Karpas-422 (cell line): ENCODE measurements around the gene SLC4A2. TPM values are rescaled to one million over a fixed set of nuclear protein-coding genes. Genes with fewer than 3 reads are reported as not detected.
"Not testable (repeated sequence)": the region's sequence is repeated elsewhere in the genome, so short reads cannot be mapped to it uniquely, and the experiment has no call there.

ENCODE experiments used
- DNase-seq: peaks from one replicate; pipeline ENCODE4 v3.0.0-alpha.2; 2015
- H2AFZ ChIP-seq: fragments of 200-600 bp; sonication (generic); 2 replicates; pipeline ENCODE4 v1.6.1; 2014; ENCODE audit warnings: antibody characterized with exemption, low read length, mixed read lengths
- H3K27ac ChIP-seq: fragments of 200-600 bp; sonication (generic); 2 replicates; pipeline ENCODE4 v1.5.1; 2014; ENCODE audit warnings: mild to moderate bottlenecking, low read length, moderate library complexity
- H3K27me3 ChIP-seq: fragments of 200-600 bp; sonication (generic); 2 replicates; pipeline ENCODE4 v1.6.1; 2014; ENCODE audit warnings: low read length, mixed read lengths
- H3K36me3 ChIP-seq: fragments of 200-600 bp; sonication (generic); 2 replicates; pipeline ENCODE4 v1.6.1; 2014; ENCODE audit warnings: low read length, mixed read lengths; ENCODE audit not compliant: insufficient read depth
- H3K4me1 ChIP-seq: fragments of 200-600 bp; sonication (generic); 2 replicates; pipeline ENCODE4 v1.6.1; 2014; ENCODE audit warnings: mild to moderate bottlenecking, low read length, mixed read lengths
- H3K4me2 ChIP-seq: fragments of 200-600 bp; sonication (generic); 2 replicates; pipeline ENCODE4 v1.6.1; 2014; ENCODE audit warnings: low read length, low read depth, mild to moderate bottlenecking; ENCODE audit not compliant: poor library complexity, severe bottlenecking
- H3K4me3 ChIP-seq: fragments of 200-600 bp; sonication (generic); 2 replicates; pipeline ENCODE4 v1.5.1; 2014; ENCODE audit warnings: mild to moderate bottlenecking, antibody characterized with exemption, low read length, mixed read lengths
- H3K79me2 ChIP-seq: fragments of 200-600 bp; sonication (generic); 2 replicates; pipeline ENCODE4 v1.6.1; 2014; ENCODE audit warnings: mild to moderate bottlenecking, low read length, mixed read lengths
- H3K9ac ChIP-seq: fragments of 200-600 bp; sonication (generic); 2 replicates; pipeline ENCODE4 v1.6.0; 2014; ENCODE audit warnings: low read length
- H3K9me2 ChIP-seq: fragments of 200-600 bp; sonication (generic), shearing (Covaris generic); replicated peaks from 2 replicates; pipeline ENCODE4 v1.6.0; 2014; ENCODE audit warnings: mild to moderate bottlenecking, low read length, moderate library complexity; ENCODE audit not compliant: insufficient read depth
- H3K9me3 ChIP-seq: fragments of 300-700, 200-600 bp; sonication (generic); 2 replicates; pipeline ENCODE4 v1.6.1; 2014; ENCODE audit warnings: low read length, mixed read lengths
- H4K20me1 ChIP-seq: fragments of 200-600 bp; sonication (generic); 2 replicates; pipeline ENCODE4 v1.6.1; 2014; ENCODE audit warnings: mild to moderate bottlenecking, antibody characterized with exemption, low read length, low read depth; ENCODE audit not compliant: insufficient read depth
- total RNA-seq: library from RNA; depleted of rRNA; stranded (reverse); fragments of >200 nt; shearing (Covaris generic); gene quantifications from 2 replicates; pipeline ENCODE4 v1.2.3, GENCODE V29; 2014; ENCODE audit warnings: low replicate concordance; rRNA removed

The SLC4A2 gene, protein sequence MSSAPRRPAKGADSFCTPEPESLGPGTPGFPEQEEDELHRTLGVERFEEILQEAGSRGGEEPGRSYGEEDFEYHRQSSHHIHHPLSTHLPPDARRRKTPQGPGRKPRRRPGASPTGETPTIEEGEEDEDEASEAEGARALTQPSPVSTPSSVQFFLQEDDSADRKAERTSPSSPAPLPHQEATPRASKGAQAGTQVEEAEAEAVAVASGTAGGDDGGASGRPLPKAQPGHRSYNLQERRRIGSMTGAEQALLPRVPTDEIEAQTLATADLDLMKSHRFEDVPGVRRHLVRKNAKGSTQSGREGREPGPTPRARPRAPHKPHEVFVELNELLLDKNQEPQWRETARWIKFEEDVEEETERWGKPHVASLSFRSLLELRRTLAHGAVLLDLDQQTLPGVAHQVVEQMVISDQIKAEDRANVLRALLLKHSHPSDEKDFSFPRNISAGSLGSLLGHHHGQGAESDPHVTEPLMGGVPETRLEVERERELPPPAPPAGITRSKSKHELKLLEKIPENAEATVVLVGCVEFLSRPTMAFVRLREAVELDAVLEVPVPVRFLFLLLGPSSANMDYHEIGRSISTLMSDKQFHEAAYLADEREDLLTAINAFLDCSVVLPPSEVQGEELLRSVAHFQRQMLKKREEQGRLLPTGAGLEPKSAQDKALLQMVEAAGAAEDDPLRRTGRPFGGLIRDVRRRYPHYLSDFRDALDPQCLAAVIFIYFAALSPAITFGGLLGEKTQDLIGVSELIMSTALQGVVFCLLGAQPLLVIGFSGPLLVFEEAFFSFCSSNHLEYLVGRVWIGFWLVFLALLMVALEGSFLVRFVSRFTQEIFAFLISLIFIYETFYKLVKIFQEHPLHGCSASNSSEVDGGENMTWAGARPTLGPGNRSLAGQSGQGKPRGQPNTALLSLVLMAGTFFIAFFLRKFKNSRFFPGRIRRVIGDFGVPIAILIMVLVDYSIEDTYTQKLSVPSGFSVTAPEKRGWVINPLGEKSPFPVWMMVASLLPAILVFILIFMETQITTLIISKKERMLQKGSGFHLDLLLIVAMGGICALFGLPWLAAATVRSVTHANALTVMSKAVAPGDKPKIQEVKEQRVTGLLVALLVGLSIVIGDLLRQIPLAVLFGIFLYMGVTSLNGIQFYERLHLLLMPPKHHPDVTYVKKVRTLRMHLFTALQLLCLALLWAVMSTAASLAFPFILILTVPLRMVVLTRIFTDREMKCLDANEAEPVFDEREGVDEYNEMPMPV
- 35.1 and 113 TPM in 2 replicates for total RNA-seq

DNA sequence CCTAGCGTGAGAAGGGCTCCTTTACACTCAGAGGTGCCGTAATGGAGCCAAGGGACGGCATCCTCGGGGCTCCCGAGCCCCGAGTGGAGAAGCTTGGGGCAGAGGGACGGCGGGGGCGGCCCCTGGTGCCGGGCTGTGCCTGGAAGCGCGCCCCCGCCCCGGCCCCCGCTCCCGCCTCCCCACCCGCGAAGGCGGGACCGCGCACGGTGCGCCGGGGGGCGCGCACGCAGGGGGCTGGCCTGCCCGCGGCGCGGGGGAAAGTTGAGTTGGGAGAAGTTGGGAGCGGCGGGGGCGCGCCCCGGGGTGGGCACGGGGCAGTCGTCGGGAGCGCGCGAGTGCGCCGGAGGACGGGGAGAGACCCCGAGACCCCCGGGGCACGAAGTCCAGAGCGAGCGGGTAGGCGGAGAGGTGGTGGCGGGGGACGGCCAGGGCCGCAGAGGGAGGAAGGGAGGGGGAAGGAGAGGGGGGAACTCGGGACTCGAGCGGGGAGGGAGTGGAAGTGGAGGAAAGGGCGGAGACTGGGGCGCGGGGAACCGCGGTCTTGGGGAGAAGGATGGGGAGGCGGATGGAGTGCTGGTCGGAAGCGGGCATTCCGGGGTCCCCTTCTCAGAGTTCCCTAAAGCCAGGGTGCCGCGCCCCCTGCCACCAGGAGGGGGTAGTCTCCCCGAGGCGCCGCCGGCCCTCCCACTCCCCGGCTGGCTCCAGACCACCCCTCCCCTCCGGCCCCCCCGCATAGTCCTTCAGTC is at the start of gene SLC4A2:
Gene SLC4A2 (plus strand): TSS at position 223 of the 746 bp plus-strand sequence. CDS start 2,399 bp downstream, outside the sequence.
- H3K36me3 ChIP-seq: no peaks in the 10 kb centered on the region
- peak within 1 kb of the TSS; percentile 73 for H3K4me2 ChIP-seq
- H3K27ac ChIP-seq: peak within 1 kb of the TSS; percentile 82
- H3K27me3 ChIP-seq: no peaks in the 10 kb centered on the region
- H3K9me3 ChIP-seq: no peaks in the 10 kb centered on the region
- 0 out of 2 replicates have a peak, but pooled peaks cover 5% of the 10 kb centered on the region for H4K20me1 ChIP-seq
- H2AFZ ChIP-seq: peak within 1 kb of the TSS; percentile 76; the same call in 1 of the 2 replicates
- peaks cover 32% of the 10 kb centered on the region for H3K79me2 ChIP-seq
- peak within 1 kb of the TSS; percentile 89 for H3K9ac ChIP-seq
- peak; percentile 90 for DNase-seq
- H3K4me1 ChIP-seq: peaks cover 31% of the 10 kb centered on the region
- no peaks in the 10 kb centered on the region for H3K9me2 ChIP-seq
- H3K4me3 ChIP-seq: peak within 1 kb of the TSS; percentile 87

DNA sequence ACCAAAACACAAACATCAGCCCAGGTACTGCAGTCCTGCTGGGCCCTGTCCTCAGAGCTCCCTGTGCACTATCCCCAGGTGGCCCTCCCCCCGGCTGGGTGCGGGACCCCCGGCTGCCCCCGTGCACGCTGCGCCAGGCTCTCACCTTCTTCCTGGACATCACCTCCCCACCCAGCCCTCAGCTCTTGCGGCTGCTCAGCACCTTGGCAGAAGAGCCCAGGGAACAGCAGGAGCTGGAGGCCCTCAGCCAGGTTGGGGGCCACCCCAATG is 49.4 kb upstream of the SLC4A2 start:
- Histone ChIP-seq H3K9ac (peak overlapping the region; percentile 88), H3K36me3 (no peaks in the 10 kb centered on the region), H2AFZ (no peak overlapping the region), H3K27me3 (no peaks in the 10 kb centered on the region), H3K27ac (no peak overlapping the region), H3K4me1 (peaks cover 47% of the 10 kb centered on the region), H3K4me3 (peak overlapping the region; percentile 81; the same call in 1 of the 2 replicates), H3K9me3 (no peaks in the 10 kb centered on the region), H4K20me1 (no peaks in the 10 kb centered on the region), H3K9me2 (no peaks in the 10 kb centered on the region), H3K79me2 (peaks cover 7% of the 10 kb centered on the region; the same call in 1 of the 2 replicates), H3K4me2 (peak overlapping the region; percentile 82)
- no peak for DNase-seq

DNA sequence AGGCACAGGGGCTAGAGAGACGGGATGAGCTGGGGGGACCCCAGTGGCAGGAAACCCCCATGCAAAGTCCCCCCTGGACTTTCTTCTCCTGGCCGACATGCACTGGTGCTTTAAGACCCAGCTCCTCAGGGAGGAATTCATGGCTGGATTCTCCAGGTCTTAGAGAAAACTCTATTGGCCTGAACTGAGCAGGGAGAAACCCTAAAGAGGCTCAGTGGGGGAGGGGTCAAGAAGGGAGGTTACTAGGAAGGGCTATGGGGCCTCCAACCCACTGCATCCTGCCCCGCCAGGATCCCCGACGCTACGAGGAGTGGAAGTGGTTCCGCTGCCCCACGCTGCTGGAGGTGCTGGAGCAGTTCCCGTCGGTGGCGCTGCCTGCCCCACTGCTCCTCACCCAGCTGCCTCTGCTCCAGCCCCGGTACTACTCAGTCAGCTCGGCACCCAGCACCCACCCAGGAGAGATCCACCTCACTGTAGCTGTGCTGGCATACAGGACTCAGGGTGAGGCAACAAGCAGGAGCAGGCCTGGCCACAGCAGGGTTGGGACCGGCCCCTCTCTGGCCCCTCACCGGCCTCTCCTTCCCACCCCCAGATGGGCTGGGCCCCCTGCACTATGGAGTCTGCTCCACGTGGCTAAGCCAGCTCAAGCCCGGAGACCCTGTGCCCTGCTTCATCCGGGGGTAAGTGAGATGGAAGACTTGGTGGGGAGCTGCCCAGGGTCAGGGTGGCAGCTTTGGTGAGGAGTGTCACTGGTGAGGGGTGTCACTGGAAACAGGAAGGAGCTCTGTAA is 48.9 kb upstream of the SLC4A2 start:
- H2AFZ ChIP-seq: no peak overlapping the region

DNA sequence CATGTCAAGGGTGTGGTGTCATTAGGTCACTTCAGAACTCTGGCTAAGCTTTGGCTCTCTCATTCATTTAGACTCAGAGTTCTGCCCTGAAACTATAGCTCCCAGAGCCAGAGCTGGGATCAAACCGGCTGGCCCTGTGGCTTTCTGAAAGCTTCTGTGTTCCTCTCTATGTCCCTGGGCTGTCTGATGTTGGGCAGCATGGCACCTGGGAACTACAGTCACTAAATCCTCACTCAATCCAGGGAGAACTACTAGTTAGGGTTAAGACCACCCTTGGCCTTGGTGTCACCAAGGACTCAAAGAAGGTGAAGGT is 48.3 kb upstream of the SLC4A2 start:
- H3K4me3 ChIP-seq: no peak overlapping the region
- no peak overlapping the region for H2AFZ ChIP-seq
- no peaks in the 10 kb centered on the region for H4K20me1 ChIP-seq
- no peaks in the 10 kb centered on the region for H3K9me3 ChIP-seq
- no peaks in the 10 kb centered on the region for H3K36me3 ChIP-seq
- no peaks in the 10 kb centered on the region for H3K27me3 ChIP-seq
- H3K9ac ChIP-seq: no peak overlapping the region
- peaks cover 47% of the 10 kb centered on the region for H3K4me1 ChIP-seq
- H3K27ac ChIP-seq: no peak overlapping the region
- no peaks in the 10 kb centered on the region for H3K9me2 ChIP-seq
- H3K79me2 ChIP-seq: peaks cover 7% of the 10 kb centered on the region; the same call in 1 of the 2 replicates
- DNase-seq: no peak
- H3K4me2 ChIP-seq: peak overlapping the region; percentile 82

More for the DNA sequence above, 48.9 kb upstream of the SLC4A2 start:
- no peaks in the 10 kb centered on the region for H3K9me2 ChIP-seq
- peak overlapping the region; percentile 82 for H3K4me2 ChIP-seq
- peaks cover 47% of the 10 kb centered on the region for H3K4me1 ChIP-seq
- no peaks in the 10 kb centered on the region for H3K9me3 ChIP-seq
- peaks cover 7% of the 10 kb centered on the region; the same call in 1 of the 2 replicates for H3K79me2 ChIP-seq
- H4K20me1 ChIP-seq: no peaks in the 10 kb centered on the region
- peak overlapping the region; percentile 88 for H3K9ac ChIP-seq
- H3K27me3 ChIP-seq: no peaks in the 10 kb centered on the region
- DNase-seq: no peak
- peak overlapping the region; percentile 81; the same call in 1 of the 2 replicates for H3K4me3 ChIP-seq
- no peak overlapping the region for H3K27ac ChIP-seq
- no peaks in the 10 kb centered on the region for H3K36me3 ChIP-seq

DNA sequence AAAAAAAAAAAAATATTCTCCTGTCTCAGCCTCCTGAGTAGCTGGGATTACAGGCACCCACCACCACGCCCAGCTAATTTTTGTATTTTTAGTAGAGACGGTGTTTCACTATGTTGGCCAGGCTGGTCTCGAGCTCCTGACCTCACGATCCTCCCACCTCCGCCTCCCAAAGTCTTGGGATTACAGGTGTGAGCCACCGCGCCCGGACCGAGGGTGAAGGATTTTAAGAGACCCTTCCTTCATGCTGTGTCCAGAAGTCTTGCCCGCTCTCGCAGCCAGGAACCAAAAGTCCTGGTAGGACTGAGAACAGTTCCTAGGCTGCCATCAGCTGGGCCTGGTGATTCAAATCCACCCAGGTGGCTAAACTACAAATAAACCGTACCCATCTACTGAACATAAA is 47.8 kb upstream of the SLC4A2 start:
- peaks cover 47% of the 10 kb centered on the region for H3K4me1 ChIP-seq
- not testable (repeated sequence) for H3K27me3 ChIP-seq, H3K9ac ChIP-seq, H4K20me1 ChIP-seq, H3K79me2 ChIP-seq, DNase-seq, H3K27ac ChIP-seq, H3K36me3 ChIP-seq, H3K4me3 ChIP-seq, H3K4me2 ChIP-seq, H2AFZ ChIP-seq, H3K9me3 ChIP-seq, H3K9me2 ChIP-seq

DNA sequence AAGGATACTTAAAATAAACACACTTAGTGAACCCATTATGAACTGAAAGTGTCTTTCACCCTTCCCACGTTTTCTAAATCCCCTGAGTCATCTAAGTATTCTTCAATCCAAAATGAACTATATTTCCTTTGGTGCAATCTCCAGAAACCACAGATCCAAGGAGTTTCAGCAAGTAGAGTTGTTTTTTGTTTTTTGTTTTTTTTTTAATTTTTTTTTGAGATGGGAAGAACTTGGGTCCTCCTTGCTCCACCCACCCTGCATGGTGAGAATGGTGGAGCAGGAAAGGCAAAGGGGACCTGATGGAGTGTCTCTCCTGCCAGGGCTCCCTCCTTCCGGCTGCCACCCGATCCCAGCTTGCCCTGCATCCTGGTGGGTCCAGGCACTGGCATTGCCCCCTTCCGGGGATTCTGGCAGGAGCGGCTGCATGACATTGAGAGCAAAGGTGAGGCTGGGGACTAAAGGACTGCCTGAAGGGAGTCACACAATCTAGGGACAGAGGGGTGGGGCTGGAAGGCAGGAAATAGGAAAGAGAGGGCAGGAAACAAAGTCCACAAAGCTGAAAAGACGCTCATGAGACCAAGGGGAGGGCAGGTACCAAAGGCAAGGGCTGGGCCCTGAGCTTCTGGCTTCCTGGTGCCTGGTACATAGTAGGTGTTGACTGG is 47.2 kb upstream of the SLC4A2 start:
- no peaks in the 10 kb centered on the region for H3K9me2 ChIP-seq
- no peak overlapping the region for H3K27ac ChIP-seq
- no peaks in the 10 kb centered on the region for H4K20me1 ChIP-seq
- H3K79me2 ChIP-seq: peaks cover 7% of the 10 kb centered on the region; the same call in 1 of the 2 replicates
- no peak overlapping the region for H2AFZ ChIP-seq
- H3K27me3 ChIP-seq: no peaks in the 10 kb centered on the region
- H3K9me3 ChIP-seq: no peaks in the 10 kb centered on the region
- DNase-seq: no peak
- no peak overlapping the region for H3K4me2 ChIP-seq
- no peak overlapping the region for H3K4me3 ChIP-seq
- peaks cover 47% of the 10 kb centered on the region for H3K4me1 ChIP-seq
- H3K36me3 ChIP-seq: no peaks in the 10 kb centered on the region
- H3K9ac ChIP-seq: no peak overlapping the region

DNA sequence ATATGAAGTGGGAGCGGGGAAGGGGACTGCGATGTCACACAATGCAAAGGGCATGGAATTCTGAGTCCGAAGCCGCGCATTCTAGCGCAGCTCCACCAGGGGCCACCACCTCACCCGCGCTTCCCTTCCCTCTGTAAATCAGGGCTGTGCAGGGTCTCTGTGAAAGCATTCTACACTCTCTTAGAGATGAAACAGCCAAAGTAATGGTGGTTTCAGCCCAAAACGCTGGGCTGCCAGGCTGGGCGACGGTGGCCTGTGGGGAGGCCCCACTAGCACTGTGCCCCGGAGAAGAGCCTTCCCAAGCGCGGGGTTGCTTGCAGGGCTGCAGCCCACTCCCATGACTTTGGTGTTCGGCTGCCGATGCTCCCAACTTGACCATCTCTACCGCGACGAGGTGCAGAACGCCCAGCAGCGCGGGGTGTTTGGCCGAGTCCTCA is 46.5 kb upstream of the SLC4A2 start:
- peaks cover 49% of the 10 kb centered on the region for H3K4me1 ChIP-seq
- peaks cover 7% of the 10 kb centered on the region; the same call in 1 of the 2 replicates for H3K79me2 ChIP-seq
- no peak overlapping the region for H3K9ac ChIP-seq
- no peak overlapping the region for H3K4me3 ChIP-seq
- H4K20me1 ChIP-seq: no peaks in the 10 kb centered on the region
- H3K4me2 ChIP-seq: no peak overlapping the region
- H2AFZ ChIP-seq: no peak overlapping the region
- H3K36me3 ChIP-seq: no peaks in the 10 kb centered on the region
- DNase-seq: no peak
- H3K9me3 ChIP-seq: no peaks in the 10 kb centered on the region
- H3K9me2 ChIP-seq: no peaks in the 10 kb centered on the region
- H3K27ac ChIP-seq: no peak overlapping the region
- no peaks in the 10 kb centered on the region for H3K27me3 ChIP-seq
